HepG2 (cell line): ENCODE data around the gene RALB. TPM values are rescaled to one million over a fixed set of nuclear protein-coding genes. Genes with fewer than 3 reads are reported as not detected.
"Not testable (repeated sequence)": the region's sequence is repeated elsewhere in the genome, so short reads cannot be mapped to it uniquely, and the experiment has no call there.

Experiments used
- ATAC-seq: fragments of 200-7000 bp; cut with Tn5 transposase; 3 replicates; pipeline ENCODE4 v1.9.1; 2020; ENCODE audit warnings: mild to moderate bottlenecking, moderate library complexity
- BruUV-seq: library from RNA; stranded (reverse); fragments of 400-500 nt; replicated peaks from 2 replicates; lab custom pipeline; 2021; lab: Mats Ljungman, UMichigan
- CTCF ChIA-PET: fragments of 300-600 bp; formaldehyde crosslinking; extraction: SDS; loops from one replicate; lab custom pipeline; 2021; ENCODE audit warnings: low total read pairs, inconsistent platforms, low intra/inter-chr PET ratio; lab: Yijun Ruan, JAX
- POLR2A ChIA-PET: fragments of 350-600 bp; sonication (Branson Sonifier 250); formaldehyde crosslinking; loops from one replicate; lab custom pipeline; 2020; ENCODE audit warnings: antibody characterized with exemption, inconsistent platforms; lab: Yijun Ruan, JAX
- DNase-seq: peaks from one replicate; pipeline ENCODE4 v3.0.0-alpha.2; 2015; ENCODE audit warnings: low spot score
- FAIRE-seq: peaks from 3 replicates; lab custom pipeline; 2011; peaks lifted over from hg19 to GRCh38; lab: Jason Lieb, UNC
- H2AFZ ChIP-seq: one replicate; pipeline ENCODE4 v1.6.1; 2011; ENCODE audit warnings: low read length, inconsistent platforms
- H3K27ac ChIP-seq: fragments of 300-600 bp; 3 replicates; pipeline ENCODE4 v1.8.0; 2011; ENCODE audit warnings: mixed run types, mild to moderate bottlenecking, mixed read lengths, low read length, inconsistent platforms; ENCODE audit not compliant: insufficient read depth; ENCODE audit errors: extremely low read length
- H3K27me3 ChIP-seq, 2 experiments: fragments of 200-600 bp in 1 of 2; 2 replicates in 1 of 2; 3 replicates in 1 of 2; pipeline versions ENCODE4 v1.6.0 to v1.8.0; 2011; ENCODE audit warnings: low read length in 2 of 2, mild to moderate bottlenecking in 2 of 2, moderate library complexity in 2 of 2, inconsistent platforms in 1 of 2; ENCODE audit not compliant: insufficient read depth in 2 of 2, control insufficient read depth in 1 of 2
- H3K36me3 ChIP-seq, 2 experiments: fragments of 200-600 bp in 1 of 2; replicated peaks in 1 of 2; 2 replicates in 1 of 2; 3 replicates in 1 of 2; pipeline versions ENCODE4 v1.5.1 to v1.8.0; 2011; ENCODE audit warnings: low read length in 2 of 2, inconsistent platforms in 1 of 2; ENCODE audit not compliant: insufficient read depth in 2 of 2, control insufficient read depth in 1 of 2
- H3K4me1 ChIP-seq: 2 replicates; pipeline ENCODE4 v1.5.1; 2012; ENCODE audit warnings: low read length, inconsistent platforms; ENCODE audit not compliant: insufficient read depth
- H3K4me2 ChIP-seq: 2 replicates; pipeline ENCODE4 v1.6.0; 2011; ENCODE audit warnings: low read depth, low read length, inconsistent platforms
- H3K4me3 ChIP-seq, 3 experiments: fragments of 200-600 bp in 1 of 3; sonication (generic), shearing (Covaris generic) in 1 of 3; replicated peaks in 1 of 3; 2 replicates each; pipeline ENCODE4 v1.5.1; 2011 to 2016; ENCODE audit warnings: low read length in 3 of 3, inconsistent platforms in 2 of 3, low read depth in 2 of 3, mild to moderate bottlenecking in 2 of 3, control low read depth in 1 of 3, mixed read lengths in 1 of 3; ENCODE audit not compliant: insufficient read depth in 1 of 3
- H3K79me2 ChIP-seq: one replicate; pipeline ENCODE4 v1.6.1; 2011; ENCODE audit warnings: low read length, inconsistent platforms; ENCODE audit not compliant: insufficient read depth
- H3K9ac ChIP-seq: 2 replicates; pipeline ENCODE4 v1.6.0; 2011; ENCODE audit warnings: mild to moderate bottlenecking, low read depth, low read length, inconsistent platforms; ENCODE audit not compliant: insufficient read depth
- H3K9me3 ChIP-seq: 2 replicates; pipeline ENCODE4 v1.5.1; 2012; ENCODE audit warnings: mild to moderate bottlenecking, low read length
- H4K20me1 ChIP-seq: 2 replicates; pipeline ENCODE4 v1.6.0; 2011; ENCODE audit warnings: inconsistent platforms, mild to moderate bottlenecking, low read length, moderate library complexity; ENCODE audit not compliant: insufficient read depth
- CBX5 ChIP-seq: sonication (generic); formaldehyde crosslinking; IDR thresholded peaks from 2 replicates; pipeline ENCODE4 v1.4.0; 2020; ENCODE audit warnings: missing genetic modification reagents, borderline replicate concordance
- CC2D1A ChIP-seq: sonication (generic); formaldehyde crosslinking; IDR thresholded peaks from 2 replicates; pipeline ENCODE4 v1.8.1; 2023; ENCODE audit warnings: mild to moderate bottlenecking, missing genetic modification reagents
- HOXA9 ChIP-seq: sonication (generic); formaldehyde crosslinking; IDR thresholded peaks from 2 replicates; pipeline ENCODE4 v1.8.1; 2022; ENCODE audit warnings: missing genetic modification reagents, mild to moderate bottlenecking, moderate library complexity, borderline replicate concordance
- MTA1 ChIP-seq: sonication (generic); formaldehyde crosslinking; IDR thresholded peaks from 2 replicates; pipeline ENCODE4 v1.4.0; 2020; ENCODE audit warnings: missing genetic modification reagents, mild to moderate bottlenecking, borderline replicate concordance
- NCOR1 ChIP-seq: fragments of 200-600 bp; sonication (generic); IDR thresholded peaks from 2 replicates; pipeline ENCODE4 v1.7.0; 2017; ENCODE audit warnings: antibody characterized with exemption, low read length, borderline replicate concordance
- PTBP1 ChIP-seq: fragments of 200-400 bp; formaldehyde crosslinking; IDR thresholded peaks from 2 replicates; pipeline ENCODE4 v1.6.1; 2018; ENCODE audit warnings: low read length, low read depth; ENCODE audit not compliant: poor library complexity, severe bottlenecking
- ZNF225 ChIP-seq: sonication (generic); formaldehyde crosslinking; IDR thresholded peaks from 2 replicates; pipeline ENCODE4 v1.4.0; 2020; ENCODE audit warnings: mild to moderate bottlenecking, missing genetic modification reagents
- ZNF552 ChIP-seq: sonication (generic); formaldehyde crosslinking; IDR thresholded peaks from 2 replicates; pipeline ENCODE4 v1.9.0; 2022; ENCODE audit warnings: missing genetic modification reagents, mild to moderate bottlenecking, borderline replicate concordance
- ZNF557 ChIP-seq: sonication (generic); formaldehyde crosslinking; IDR thresholded peaks from 2 replicates; pipeline ENCODE4 v1.4.0; 2020; ENCODE audit warnings: missing genetic modification reagents
- WGBS: methylation state at CpG from one replicate; pipeline ENCODE4 v1.1.6; 2017; ENCODE audit warnings: low lambda C conversion rate; 5-methylcytosine and 5-hydroxymethylcytosine counted together
- in situ Hi-C: cut with HindIII; loops from 2 replicates; pipeline ENCODE4 v1.10.0; 2017; ENCODE audit warnings: low pct_unique_long_range_greater_than_20kb; ENCODE audit not compliant: extremely low pct_ligation_motif_present
- intact Hi-C: fragments of 100-400 bp; cut with micrococcal nuclease; formaldehyde crosslinking; loops from one replicate; pipeline ENCODE4 v1.10.0; 2022; ENCODE audit not compliant: unreplicated experiment
- polyA plus RNA-seq, 8 experiments: library from polyadenylated mRNA; depleted of rRNA in 3 of 8; stranded (reverse) in 7 of 8; unstranded in 1 of 8; fragments of >200 nt; fragmentation: Illumina TruSeq in 4 of 8; extraction: Trizol in 4 of 8; gene quantifications; 2 replicates each; pipeline versions ENCODE4 v1.2.1 to v1.2.3, GENCODE V29; 2011 to 2016; ENCODE audit warnings: low read depth in 4 of 8, missing spikeins in 1 of 8, mixed read lengths in 1 of 8; ENCODE audit not compliant: insufficient read depth in 1 of 8
- total RNA-seq, 5 experiments: library from RNA; depleted of rRNA; stranded (reverse); fragments of >200 nt; fragmentation: Illumina TruSeq; extraction: Trizol; gene quantifications; 2 replicates each; pipeline ENCODE4 v1.2.3, GENCODE V29; 2016; ENCODE audit warnings: low read depth in 1 of 5
- TF ChIP-seq, protein P1 (sequence below): sonication (generic); formaldehyde crosslinking; IDR thresholded peaks from 2 replicates; pipeline ENCODE4 v1.4.0; 2020; ENCODE audit warnings: low read depth, mild to moderate bottlenecking, missing genetic modification reagents
- TF ChIP-seq, protein P2 (sequence below): sonication (generic); formaldehyde crosslinking; IDR thresholded peaks from 2 replicates; pipeline ENCODE4 v1.4.0; 2020; ENCODE audit warnings: missing genetic modification reagents
- TF ChIP-seq, protein P3 (sequence below): sonication (generic); formaldehyde crosslinking; IDR thresholded peaks from 2 replicates; pipeline ENCODE4 v1.8.1; 2023; ENCODE audit warnings: missing genetic modification reagents, mild to moderate bottlenecking, borderline replicate concordance

The RALB gene
- total and polyA plus RNA-seq, 2 of the 13 experiments (the other 11 are each of a cell fraction or from before 2014, with no cell fraction given): 37.8 to 43.2 TPM

DNA sequence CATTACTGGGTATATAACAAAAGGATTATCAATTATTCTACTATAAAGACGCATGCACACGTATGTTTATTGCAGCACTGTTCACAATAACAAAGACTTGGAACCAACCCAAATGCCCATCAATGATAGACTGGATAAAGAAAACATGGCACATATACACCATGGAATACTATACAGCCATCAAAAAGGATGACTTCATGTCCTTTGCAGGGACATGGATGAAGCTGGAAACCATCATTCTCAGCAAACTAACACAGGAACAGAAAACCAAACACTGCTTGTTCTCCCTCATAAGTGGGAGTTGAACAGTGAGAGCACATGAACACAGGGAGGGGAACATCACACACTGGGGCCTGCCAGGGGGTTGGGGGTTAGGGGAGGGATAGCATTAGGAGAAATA, 17.5 kb upstream of the RALB start:
- ATAC-seq, H3K36me3 ChIP-seq, CTCF ChIA-PET, FAIRE-seq, H2AFZ ChIP-seq, H3K79me2 ChIP-seq, H3K9me3 ChIP-seq, POLR2A ChIA-PET, in situ Hi-C loops, BruUV-seq, H3K4me2 ChIP-seq, H4K20me1 ChIP-seq, H3K27ac ChIP-seq, DNase-seq, H3K4me3 ChIP-seq, H3K9ac ChIP-seq: not testable (repeated sequence)
- intact Hi-C loops: loop anchor here (5.0 kb wide), 1 partner anchor 512 kb away; no protein-coding TSS in a partner anchor
- peaks cover 67% of the 10 kb centered on the region for H3K4me1 ChIP-seq
- 91% methylated on average over 2 of the region's 2 CpGs for WGBS
- H3K27me3 ChIP-seq: peaks cover 4 to 19% of the 10 kb centered on the region in 2 experiments; a peak in 4 of 5 replicates

DNA sequence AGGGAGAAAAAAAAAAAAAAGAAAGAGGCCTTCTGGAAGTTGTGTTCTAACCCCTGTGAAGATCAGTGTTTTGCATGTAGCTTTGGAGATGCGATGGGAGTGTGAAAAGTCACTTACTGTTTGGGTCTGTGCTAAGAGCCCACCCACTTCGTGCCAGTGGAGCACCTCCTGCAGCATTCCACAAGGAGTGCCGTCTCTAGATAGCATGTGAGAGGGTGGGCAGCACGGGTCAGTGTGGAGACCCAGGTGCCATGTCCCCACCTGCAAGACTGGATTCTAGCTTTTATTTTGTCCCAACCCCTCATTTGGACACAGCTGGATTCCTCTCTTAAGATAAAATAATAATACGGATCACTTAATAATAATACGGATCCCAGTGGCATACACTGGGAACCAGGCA, 17.0 kb upstream of the RALB start:
- WGBS: 48% methylated on average over 6 of the region's 6 CpGs
- Histone ChIP-seq H3K27ac (no peak overlapping the region), H3K9ac (no peak overlapping the region), H2AFZ (no peak overlapping the region), H3K9me3 (no peaks in the 10 kb centered on the region), H3K27me3 (peaks cover 4 to 19% of the 10 kb centered on the region in 2 experiments; a peak in 4 of 5 replicates), H3K79me2 (no peaks in the 10 kb centered on the region), H3K4me1 (peaks cover 67% of the 10 kb centered on the region), H3K4me3 (no peak overlapping the region), H4K20me1 (no peaks in the 10 kb centered on the region), H3K4me2 (no peak overlapping the region), H3K36me3 (no peaks in the 10 kb centered on the region)
- no TSS peak for BruUV-seq
- FAIRE-seq (no peak), DNase-seq (no peak), ATAC-seq (no peak)
- intact Hi-C loops (loop anchor here (5.0 kb wide), 1 partner anchor 512 kb away; no protein-coding TSS in a partner anchor), in situ Hi-C loops (no loop called here)
- CTCF ChIA-PET: no interaction called here
- POLR2A ChIA-PET: no interaction called here
- no peak for TF ChIP-seq HOXA9
- TF ChIP-seq, protein P1, sequence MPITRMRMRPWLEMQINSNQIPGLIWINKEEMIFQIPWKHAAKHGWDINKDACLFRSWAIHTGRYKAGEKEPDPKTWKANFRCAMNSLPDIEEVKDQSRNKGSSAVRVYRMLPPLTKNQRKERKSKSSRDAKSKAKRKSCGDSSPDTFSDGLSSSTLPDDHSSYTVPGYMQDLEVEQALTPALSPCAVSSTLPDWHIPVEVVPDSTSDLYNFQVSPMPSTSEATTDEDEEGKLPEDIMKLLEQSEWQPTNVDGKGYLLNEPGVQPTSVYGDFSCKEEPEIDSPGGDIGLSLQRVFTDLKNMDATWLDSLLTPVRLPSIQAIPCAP (CRISPR knock-in tag): no peak
- TF ChIP-seq NCOR1: no peak
- TF ChIP-seq MTA1 (CRISPR knock-in tag): no peak
- no peak for TF ChIP-seq ZNF225 (CRISPR knock-in tag)
- no peak for TF ChIP-seq PTBP1
- TF ChIP-seq, protein P2, sequence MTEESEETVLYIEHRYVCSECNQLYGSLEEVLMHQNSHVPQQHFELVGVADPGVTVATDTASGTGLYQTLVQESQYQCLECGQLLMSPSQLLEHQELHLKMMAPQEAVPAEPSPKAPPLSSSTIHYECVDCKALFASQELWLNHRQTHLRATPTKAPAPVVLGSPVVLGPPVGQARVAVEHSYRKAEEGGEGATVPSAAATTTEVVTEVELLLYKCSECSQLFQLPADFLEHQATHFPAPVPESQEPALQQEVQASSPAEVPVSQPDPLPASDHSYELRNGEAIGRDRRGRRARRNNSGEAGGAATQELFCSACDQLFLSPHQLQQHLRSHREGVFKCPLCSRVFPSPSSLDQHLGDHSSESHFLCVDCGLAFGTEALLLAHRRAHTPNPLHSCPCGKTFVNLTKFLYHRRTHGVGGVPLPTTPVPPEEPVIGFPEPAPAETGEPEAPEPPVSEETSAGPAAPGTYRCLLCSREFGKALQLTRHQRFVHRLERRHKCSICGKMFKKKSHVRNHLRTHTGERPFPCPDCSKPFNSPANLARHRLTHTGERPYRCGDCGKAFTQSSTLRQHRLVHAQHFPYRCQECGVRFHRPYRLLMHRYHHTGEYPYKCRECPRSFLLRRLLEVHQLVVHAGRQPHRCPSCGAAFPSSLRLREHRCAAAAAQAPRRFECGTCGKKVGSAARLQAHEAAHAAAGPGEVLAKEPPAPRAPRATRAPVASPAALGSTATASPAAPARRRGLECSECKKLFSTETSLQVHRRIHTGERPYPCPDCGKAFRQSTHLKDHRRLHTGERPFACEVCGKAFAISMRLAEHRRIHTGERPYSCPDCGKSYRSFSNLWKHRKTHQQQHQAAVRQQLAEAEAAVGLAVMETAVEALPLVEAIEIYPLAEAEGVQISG (CRISPR knock-in tag): no peak
- TF ChIP-seq CBX5: no peak
- TF ChIP-seq ZNF557: no peak
- no peak for TF ChIP-seq CC2D1A (CRISPR knock-in tag)
- no peak for TF ChIP-seq ZNF552 (CRISPR knock-in tag)
- TF ChIP-seq, protein P3, sequence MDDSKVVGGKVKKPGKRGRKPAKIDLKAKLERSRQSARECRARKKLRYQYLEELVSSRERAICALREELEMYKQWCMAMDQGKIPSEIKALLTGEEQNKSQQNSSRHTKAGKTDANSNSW (CRISPR knock-in tag): no peak
